HCT116 (cell line): Measurements from ENCODE around the gene CGA.

ENCODE experiments used
- EZH2 ChIP-seq: fragments of 200-600 bp; sonication (generic); IDR thresholded peaks from 2 replicates; pipeline ENCODE4 v1.6.1; 2017; ENCODE audit warnings: antibody characterized with exemption, mixed run types
- FOSL1 ChIP-seq: IDR thresholded peaks from 2 replicates; pipeline ENCODE4 v1.6.1; 2012; ENCODE audit warnings: low read depth
- MAX ChIP-seq: IDR thresholded peaks from 2 replicates; pipeline ENCODE4 v1.6.1; 2012
- POLR2A ChIP-seq: IDR thresholded peaks from 2 replicates; pipeline ENCODE4 v1.7.0; 2011; ENCODE audit warnings: borderline replicate concordance; ENCODE audit not compliant: insufficient read depth, insufficient read length; ENCODE audit errors: extremely low read depth
- YY1 ChIP-seq: IDR thresholded peaks from 2 replicates; pipeline ENCODE4 v1.6.1; 2011; ENCODE audit warnings: low read length, low read depth, moderate library complexity, mild to moderate bottlenecking; ENCODE audit not compliant: insufficient replicate concordance; ENCODE audit errors: extremely low read depth
- ZNF274 ChIP-seq: fragments of 200-500 bp; sonication (Bioruptor generic); IDR thresholded peaks from 2 replicates; pipeline ENCODE4 v1.6.1; 2014; ENCODE audit warnings: mild to moderate bottlenecking, low read depth, low read length, inconsistent platforms
- TF ChIP-seq, protein P1 (sequence below): IDR thresholded peaks from 2 replicates; pipeline ENCODE4 v1.6.1; 2011; ENCODE audit warnings: mild to moderate bottlenecking, low read length, moderate library complexity; ENCODE audit not compliant: insufficient replicate concordance; ENCODE audit errors: extremely low read depth
- TF ChIP-seq, protein P2 (sequence below), 3 experiments: fragments of 200-600 bp in 1 of 3; sonication (generic) in 1 of 3; IDR thresholded peaks in 2 of 3; conservative IDR thresholded peaks in 1 of 3; 2 replicates each; pipeline ENCODE4 v1.5.1; 2012 to 2017; ENCODE audit warnings: low read depth in 2 of 3, low read length in 2 of 3, antibody characterized with exemption in 1 of 3, borderline replicate concordance in 1 of 3, control low read depth in 1 of 3, mild to moderate bottlenecking in 1 of 3, mixed read lengths in 1 of 3, mixed run types in 1 of 3, moderate library complexity in 1 of 3; ENCODE audit not compliant: insufficient read depth in 1 of 3

- TF ChIP-seq, protein P1, sequence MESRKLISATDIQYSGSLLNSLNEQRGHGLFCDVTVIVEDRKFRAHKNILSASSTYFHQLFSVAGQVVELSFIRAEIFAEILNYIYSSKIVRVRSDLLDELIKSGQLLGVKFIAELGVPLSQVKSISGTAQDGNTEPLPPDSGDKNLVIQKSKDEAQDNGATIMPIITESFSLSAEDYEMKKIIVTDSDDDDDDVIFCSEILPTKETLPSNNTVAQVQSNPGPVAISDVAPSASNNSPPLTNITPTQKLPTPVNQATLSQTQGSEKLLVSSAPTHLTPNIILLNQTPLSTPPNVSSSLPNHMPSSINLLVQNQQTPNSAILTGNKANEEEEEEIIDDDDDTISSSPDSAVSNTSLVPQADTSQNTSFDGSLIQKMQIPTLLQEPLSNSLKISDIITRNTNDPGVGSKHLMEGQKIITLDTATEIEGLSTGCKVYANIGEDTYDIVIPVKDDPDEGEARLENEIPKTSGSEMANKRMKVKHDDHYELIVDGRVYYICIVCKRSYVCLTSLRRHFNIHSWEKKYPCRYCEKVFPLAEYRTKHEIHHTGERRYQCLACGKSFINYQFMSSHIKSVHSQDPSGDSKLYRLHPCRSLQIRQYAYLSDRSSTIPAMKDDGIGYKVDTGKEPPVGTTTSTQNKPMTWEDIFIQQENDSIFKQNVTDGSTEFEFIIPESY: no peak
- no peak for TF ChIP-seq ZNF274
- TF ChIP-seq, protein P2, sequence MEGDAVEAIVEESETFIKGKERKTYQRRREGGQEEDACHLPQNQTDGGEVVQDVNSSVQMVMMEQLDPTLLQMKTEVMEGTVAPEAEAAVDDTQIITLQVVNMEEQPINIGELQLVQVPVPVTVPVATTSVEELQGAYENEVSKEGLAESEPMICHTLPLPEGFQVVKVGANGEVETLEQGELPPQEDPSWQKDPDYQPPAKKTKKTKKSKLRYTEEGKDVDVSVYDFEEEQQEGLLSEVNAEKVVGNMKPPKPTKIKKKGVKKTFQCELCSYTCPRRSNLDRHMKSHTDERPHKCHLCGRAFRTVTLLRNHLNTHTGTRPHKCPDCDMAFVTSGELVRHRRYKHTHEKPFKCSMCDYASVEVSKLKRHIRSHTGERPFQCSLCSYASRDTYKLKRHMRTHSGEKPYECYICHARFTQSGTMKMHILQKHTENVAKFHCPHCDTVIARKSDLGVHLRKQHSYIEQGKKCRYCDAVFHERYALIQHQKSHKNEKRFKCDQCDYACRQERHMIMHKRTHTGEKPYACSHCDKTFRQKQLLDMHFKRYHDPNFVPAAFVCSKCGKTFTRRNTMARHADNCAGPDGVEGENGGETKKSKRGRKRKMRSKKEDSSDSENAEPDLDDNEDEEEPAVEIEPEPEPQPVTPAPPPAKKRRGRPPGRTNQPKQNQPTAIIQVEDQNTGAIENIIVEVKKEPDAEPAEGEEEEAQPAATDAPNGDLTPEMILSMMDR (IDR thresholded peaks at IDR 0.05 in 2 of 3, conservative IDR thresholded peaks at IDR 0.05 in 1 of 3; ENCODE audit: borderline replicate concordance in 1 of 3, insufficient read depth in 1 of 3, low read depth in 2 of 3, low read length in 2 of 3): no peak
- no peak for TF ChIP-seq FOSL1
- TF ChIP-seq YY1: no peak
- TF ChIP-seq MAX: no peak
- no peak for TF ChIP-seq POLR2A
- TF ChIP-seq EZH2: no peak
These were observed 26.1 kb downstream of the CGA start for GRCh38 chr6:87068795-87069194.
